HG03097 (cell line): Measurements from ENCODE around the gene ARL3.
"Not testable (repeated sequence)": the region's sequence is repeated elsewhere in the genome, so short reads cannot be mapped to it uniquely, and the experiment has no call there.

ENCODE experiments used
- ATAC-seq: cut with Tn5 transposase; IDR thresholded peaks from one replicate; pipeline ENCODE4 v1.9.1; 2021; ENCODE audit not compliant: unreplicated experiment, low FRiP score

The ARL3 gene

GRCh38 chr10:102740229-102740628 is 26.0 kb upstream of the ARL3 start:
- no peak for ATAC-seq

- no peak for ATAC-seq
These were observed 24.5 kb upstream of the ARL3 start for GRCh38 chr10:102738692-102739121.

- no peak for ATAC-seq
These were observed 20.9 kb upstream of the ARL3 start for GRCh38 chr10:102735065-102735562.

GRCh38 chr10:102732661-102733060 is 18.5 kb upstream of the ARL3 start:
- no peak for ATAC-seq

- no peak for ATAC-seq
These were observed 17.1 kb upstream of the ARL3 start for GRCh38 chr10:102731222-102731800.

- ATAC-seq: no peak
These were observed 15.1 kb upstream of the ARL3 start for GRCh38 chr10:102729029-102730026.

- ATAC-seq: no peak
These were observed 13.0 kb upstream of the ARL3 start for GRCh38 chr10:102727037-102727818.

GRCh38 chr10:102726274-102726673 is 12.1 kb upstream of the ARL3 start:
- ATAC-seq: no peak

- ATAC-seq: no peak
These were observed 9.8 kb upstream of the ARL3 start for GRCh38 chr10:102723989-102724388.

GRCh38 chr10:102721954-102722353 is 7.8 kb upstream of the ARL3 start:
- ATAC-seq: no peak

GRCh38 chr10:102720775-102721301 is 6.6 kb upstream of the ARL3 start:
- no peak for ATAC-seq

- ATAC-seq: no peak
These were observed 6.1 kb upstream of the ARL3 start for GRCh38 chr10:102720337-102720736.

- no peak for ATAC-seq
These were observed 4.0 kb upstream of the ARL3 start for GRCh38 chr10:102718220-102718619.

- not testable (repeated sequence) for ATAC-seq
These were observed 2.8 kb upstream of the ARL3 start for GRCh38 chr10:102716900-102717565.

GRCh38 chr10:102715880-102716279 is 1.7 kb upstream of the ARL3 start:
- no peak for ATAC-seq

- ATAC-seq: peak; percentile 13
These were observed 641 bp upstream of the ARL3 start, which contains the start of gene SFXN2 for GRCh38 chr10:102714621-102715455. Gene SFXN2, plus strand, starts transcription at chr10:102714636. Its CDS starts 12,001 bp downstream, at chr10:102726637.

- ATAC-seq: peak; percentile 37
These were observed 721 bp downstream of the ARL3 start for GRCh38 chr10:102713539-102713813.

GRCh38 chr10:102712843-102713538 is 1.2 kb downstream of the ARL3 start:
- no peak for ATAC-seq

GRCh38 chr10:102712089-102712488 is 2.1 kb downstream of the ARL3 start:
- no peak for ATAC-seq
